ENCODE results near the gene USHBP1.

The USHBP1 gene

DNA sequence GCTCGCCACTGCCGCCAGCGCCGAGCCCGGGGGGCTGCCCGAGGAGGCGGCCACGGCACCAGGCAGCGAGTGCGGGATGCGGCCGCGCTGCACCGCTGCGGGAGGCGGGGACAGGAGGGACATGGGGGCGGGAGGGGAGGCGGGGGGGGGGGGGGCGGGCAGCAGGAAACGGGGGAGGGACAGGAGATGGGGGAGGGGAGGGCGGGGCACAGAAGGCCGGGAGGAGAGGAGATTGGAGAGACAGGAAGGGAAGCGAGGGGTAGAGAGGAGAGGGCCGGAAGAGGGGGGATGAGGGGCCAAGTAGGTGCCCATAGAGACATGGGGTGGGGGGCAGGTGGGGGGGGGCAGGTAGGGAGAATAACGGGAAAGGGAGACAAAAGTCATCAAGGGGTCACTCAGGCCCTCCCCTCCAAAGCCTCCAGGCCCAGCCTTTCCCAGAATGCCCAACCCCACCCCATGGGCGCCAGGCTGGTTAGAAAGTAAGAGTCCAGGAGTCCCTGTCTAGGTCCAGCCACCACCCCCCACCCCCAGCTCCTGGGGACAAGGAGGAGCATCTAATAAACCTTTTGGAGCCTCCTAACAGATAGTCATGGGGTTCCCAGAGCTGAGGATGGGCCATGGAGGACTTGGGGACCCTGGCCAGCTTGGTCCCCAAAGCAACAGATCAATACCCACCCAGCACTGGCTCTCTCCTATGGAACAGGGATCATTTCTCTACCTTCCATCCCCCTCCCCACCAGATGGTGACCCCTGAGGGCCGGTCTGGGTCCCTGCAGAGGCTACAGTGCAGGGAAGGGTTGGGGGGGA lies 28.4 kb downstream of the USHBP1 start:
- TF ChIP-seq POLR2A (IDR thresholded peaks at IDR 0.05; ENCODE audit: low read depth, low read length) (no peak), TAF1 (IDR thresholded peaks at IDR 0.05; ENCODE audit: low read depth, low read length) (no peak), POU2F2 (IDR thresholded peaks at IDR 0.05; ENCODE audit: low read depth, low read length) (no peak), PAX5 (IDR thresholded peaks at IDR 0.05; ENCODE audit: insufficient read depth, low read length, severe bottlenecking) (no peak), SPI1 (IDR thresholded peaks at IDR 0.05; ENCODE audit: low read depth, low read length) (no peak), POLR2AphosphoS5 (IDR thresholded peaks at IDR 0.05; ENCODE audit: low read depth, low read length) (no peak)
- DNase-seq (ENCODE audit: insufficient read length, low spot score): no peak
- FAIRE-seq: no peak

DNA sequence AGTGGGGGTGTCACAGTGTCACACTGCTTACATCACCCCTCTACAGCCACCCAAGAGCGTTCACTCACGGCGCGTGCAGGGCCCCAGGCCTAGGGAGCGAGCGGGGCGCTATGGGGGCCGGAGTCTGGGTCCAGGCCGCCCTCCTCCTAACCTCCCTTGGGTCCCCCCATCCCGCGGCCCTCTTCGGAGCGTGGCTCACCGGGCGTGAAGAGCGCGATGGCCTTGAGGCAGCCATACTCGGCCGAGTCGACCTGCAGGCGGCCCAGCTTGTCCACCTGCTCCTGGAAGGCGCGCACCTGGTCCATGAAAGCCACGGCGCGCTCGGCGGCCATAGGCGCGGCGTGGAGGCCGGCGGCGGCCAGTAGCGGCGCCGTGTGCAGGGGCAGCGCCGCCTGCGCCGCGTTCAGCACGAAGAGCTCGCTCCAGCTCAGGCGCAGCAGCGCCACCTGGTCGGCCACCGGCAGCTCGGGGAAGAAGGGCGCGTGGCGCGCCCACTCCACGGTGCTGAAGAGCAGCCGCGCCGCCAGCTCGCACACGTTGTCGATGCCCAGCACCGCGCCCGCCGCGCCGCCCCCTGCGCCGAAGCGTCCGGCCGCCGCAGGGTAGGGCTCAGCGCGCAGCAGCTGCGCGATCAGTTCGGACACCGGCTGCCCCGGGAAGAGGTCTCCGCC lies 29.1 kb downstream of the USHBP1 start:
- FAIRE-seq (peak; percentile 98), DNase-seq (ENCODE audit: insufficient read length, low spot score) (peak; percentile 73)
- TF ChIP-seq POLR2A (IDR thresholded peaks at IDR 0.05; ENCODE audit: low read depth, low read length) (no peak), SPI1 (IDR thresholded peaks at IDR 0.05; ENCODE audit: low read depth, low read length) (no peak)

DNA sequence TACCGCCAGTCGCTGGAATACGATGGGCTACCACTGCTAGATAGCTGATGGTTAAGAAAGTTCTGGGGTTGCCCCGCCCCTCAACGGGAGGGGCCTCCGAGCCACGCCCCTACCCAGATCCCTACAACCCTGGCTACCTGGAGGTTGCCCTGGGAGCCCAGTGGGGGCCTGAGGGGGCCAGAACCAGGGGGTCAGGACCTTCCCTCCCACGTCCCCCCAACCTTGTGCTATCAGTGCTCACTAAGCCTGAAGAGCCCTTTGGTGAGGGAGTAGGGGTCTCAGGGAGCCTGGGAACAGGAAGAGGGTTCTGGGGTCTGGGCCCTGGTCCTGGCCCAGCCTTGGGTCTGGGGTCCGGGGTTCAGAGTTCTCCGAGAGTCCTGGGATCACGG lies 29.6 kb downstream of the USHBP1 start:
- peak; percentile 61 for FAIRE-seq
- DNase-seq (ENCODE audit: insufficient read length, low spot score): peak; percentile 73
- TF ChIP-seq POLR2A (IDR thresholded peaks at IDR 0.05; ENCODE audit: low read depth, low read length) (no peak), TAF1 (IDR thresholded peaks at IDR 0.05; ENCODE audit: low read depth, low read length) (no peak), SPI1 (IDR thresholded peaks at IDR 0.05; ENCODE audit: low read depth, low read length) (no peak), POU2F2 (IDR thresholded peaks at IDR 0.05; ENCODE audit: low read depth, low read length) (no peak), POLR2AphosphoS5 (IDR thresholded peaks at IDR 0.05; ENCODE audit: low read depth, low read length) (no peak), PAX5 (IDR thresholded peaks at IDR 0.05; ENCODE audit: insufficient read depth, low read length, severe bottlenecking) (no peak)

DNA sequence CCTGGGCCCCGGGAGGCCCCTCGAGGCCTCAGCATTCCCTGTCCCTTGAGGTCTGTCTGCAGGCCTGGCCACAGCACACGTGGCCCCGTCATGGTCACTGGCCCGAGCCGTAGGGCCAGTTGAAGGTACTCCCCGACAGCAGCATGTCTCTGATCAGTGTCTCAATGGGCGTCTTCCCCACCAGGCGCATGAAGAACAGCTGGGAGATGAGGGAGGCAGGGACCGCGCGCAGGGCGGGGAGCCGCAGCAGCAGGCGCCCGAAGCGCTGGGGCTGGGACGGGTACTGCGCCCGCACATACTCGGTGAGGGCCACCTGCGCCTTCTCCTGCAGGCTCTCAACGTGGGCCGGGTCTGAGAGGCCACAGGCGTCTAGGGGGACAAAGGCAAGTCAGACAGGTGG lies 32.3 kb downstream of the USHBP1 start:
- DNase-seq (ENCODE audit: insufficient read length, low spot score) (no peak), FAIRE-seq (no peak)
- TF ChIP-seq POLR2AphosphoS5 (IDR thresholded peaks at IDR 0.05; ENCODE audit: low read depth, low read length) (no peak), TAF1 (IDR thresholded peaks at IDR 0.05; ENCODE audit: low read depth, low read length) (no peak), PAX5 (IDR thresholded peaks at IDR 0.05; ENCODE audit: insufficient read depth, low read length, severe bottlenecking) (no peak), SPI1 (IDR thresholded peaks at IDR 0.05; ENCODE audit: low read depth, low read length) (no peak), POU2F2 (IDR thresholded peaks at IDR 0.05; ENCODE audit: low read depth, low read length) (no peak), POLR2A (IDR thresholded peaks at IDR 0.05; ENCODE audit: low read depth, low read length) (no peak)

DNA sequence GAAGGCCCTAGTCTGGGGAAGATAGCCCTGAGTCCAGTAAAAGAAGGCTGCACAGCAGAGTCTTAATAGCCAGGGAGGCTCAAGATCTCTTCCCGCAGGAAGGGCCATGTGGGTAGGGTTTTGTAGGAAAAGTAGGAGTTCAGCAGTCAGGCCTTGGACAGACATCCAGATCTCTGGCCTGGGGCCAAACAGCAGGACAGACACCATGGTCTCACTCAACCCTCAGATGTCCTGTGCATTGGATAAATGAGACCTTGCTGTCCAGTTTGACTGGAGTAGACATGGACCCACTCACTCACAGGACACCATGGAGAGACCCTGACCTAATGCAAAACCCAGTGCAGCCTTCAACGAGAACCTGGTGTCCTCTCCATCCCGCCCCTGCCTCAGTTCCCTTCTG lies 34.7 kb downstream of the USHBP1 start:
- DNase-seq (ENCODE audit: insufficient read length, low spot score): no peak
- FAIRE-seq: no peak

DNA sequence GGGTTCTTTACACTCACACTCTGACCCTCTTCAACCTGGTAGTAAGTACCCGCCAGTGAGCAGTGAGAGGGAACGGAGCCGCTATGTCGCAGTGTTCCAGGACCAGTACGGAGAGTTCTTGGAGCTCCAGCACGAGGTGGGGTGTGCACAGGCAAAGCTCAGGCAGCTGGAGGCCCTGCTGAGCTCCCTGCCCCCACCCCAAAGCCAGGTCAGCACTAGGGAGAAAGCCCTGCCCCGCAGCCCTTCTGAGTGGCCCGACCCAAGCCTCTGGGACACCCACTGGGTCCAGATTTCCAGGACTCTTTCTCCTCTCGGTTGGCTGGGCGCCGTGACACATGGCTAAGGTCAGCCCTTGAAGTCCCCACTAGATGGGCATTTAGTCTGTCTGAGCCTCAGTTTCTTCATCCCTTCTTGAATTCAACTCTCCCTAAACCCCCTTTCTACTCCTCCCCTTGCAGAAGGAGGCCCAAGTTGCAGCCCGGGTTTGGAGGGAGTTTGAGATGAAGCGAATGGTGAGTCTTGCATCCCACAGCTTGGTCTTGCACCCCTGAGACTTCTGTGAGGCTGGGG lies 36.7 kb downstream of the USHBP1 start:
- DNase-seq (ENCODE audit: insufficient read length, low spot score) (no peak), FAIRE-seq (no peak)
- TF ChIP-seq POLR2A (IDR thresholded peaks at IDR 0.05; ENCODE audit: low read depth, low read length) (no peak), SPI1 (IDR thresholded peaks at IDR 0.05; ENCODE audit: low read depth, low read length) (no peak), POLR2AphosphoS5 (IDR thresholded peaks at IDR 0.05; ENCODE audit: low read depth, low read length) (no peak), POU2F2 (IDR thresholded peaks at IDR 0.05; ENCODE audit: low read depth, low read length) (no peak), TAF1 (IDR thresholded peaks at IDR 0.05; ENCODE audit: low read depth, low read length) (no peak), PAX5 (IDR thresholded peaks at IDR 0.05; ENCODE audit: insufficient read depth, low read length, severe bottlenecking) (no peak)

More for the DNA sequence above, 34.7 kb downstream of the USHBP1 start:
- TF ChIP-seq POLR2A (IDR thresholded peaks at IDR 0.05; ENCODE audit: low read depth, low read length) (no peak), SPI1 (IDR thresholded peaks at IDR 0.05; ENCODE audit: low read depth, low read length) (no peak), TAF1 (IDR thresholded peaks at IDR 0.05; ENCODE audit: low read depth, low read length) (no peak), POU2F2 (IDR thresholded peaks at IDR 0.05; ENCODE audit: low read depth, low read length) (no peak), POLR2AphosphoS5 (IDR thresholded peaks at IDR 0.05; ENCODE audit: low read depth, low read length) (no peak), PAX5 (IDR thresholded peaks at IDR 0.05; ENCODE audit: insufficient read depth, low read length, severe bottlenecking) (no peak)

DNA sequence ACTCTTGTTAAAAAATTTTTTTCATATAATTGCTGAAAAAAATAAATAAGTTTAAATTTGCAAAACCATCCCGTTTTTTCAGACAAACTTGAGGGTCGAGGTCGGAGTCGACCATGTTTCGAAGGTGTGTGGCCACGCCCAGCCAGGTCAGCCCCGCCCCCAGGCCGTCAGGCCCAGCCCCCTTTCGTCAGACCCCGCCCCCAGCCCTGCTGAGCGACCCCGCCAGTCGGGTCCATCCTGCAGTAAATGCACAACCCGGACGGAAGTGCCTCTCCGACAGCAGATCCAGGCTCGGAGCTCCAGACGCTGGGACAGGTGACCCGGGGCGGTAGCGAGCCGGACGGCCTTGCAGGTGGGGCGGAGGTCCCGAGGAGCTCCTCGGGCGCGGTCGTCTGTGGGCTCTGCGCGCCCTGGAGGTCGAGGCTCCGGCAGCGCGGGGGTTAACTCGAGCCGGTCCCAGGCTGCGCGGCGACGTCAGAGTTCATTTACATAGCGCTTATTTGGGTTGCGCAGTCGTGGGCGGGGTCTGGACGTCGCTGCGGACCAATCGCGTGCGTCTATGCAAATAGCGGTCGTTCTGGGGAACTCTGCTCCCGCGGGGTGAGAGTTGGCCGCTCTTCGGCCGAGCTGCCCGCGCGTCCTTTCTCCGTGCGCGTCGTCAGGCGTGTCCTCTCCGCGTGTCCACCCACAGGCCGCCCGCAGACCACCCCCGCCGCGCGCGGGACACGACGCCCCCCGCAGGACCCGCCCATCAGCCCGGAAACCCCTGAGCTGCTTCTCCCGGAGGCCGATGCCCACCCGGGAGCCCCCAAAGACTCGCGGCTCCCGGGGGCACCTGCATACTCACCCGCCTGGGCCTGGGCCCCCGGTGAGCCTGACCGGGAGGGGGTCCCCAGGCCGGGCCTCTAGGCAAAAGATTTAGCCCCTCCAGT lies 38.3 kb downstream of the USHBP1 start, which contains the start of gene OCEL1:
TSS of gene OCEL1 (plus strand) at position 225 of the 932 bp plus-strand sequence. CDS start at position 247, 22 bp downstream.
- FAIRE-seq: peak; percentile 96
- TF ChIP-seq TAF1 (IDR thresholded peaks at IDR 0.05; ENCODE audit: low read depth, low read length): peak; percentile 63; the same call in 1 of the 2 replicates
- no peak for TF ChIP-seq SPI1 (IDR thresholded peaks at IDR 0.05; ENCODE audit: low read depth, low read length)
- TF ChIP-seq POLR2A (IDR thresholded peaks at IDR 0.05; ENCODE audit: low read depth, low read length): peak; percentile 79
- TF ChIP-seq PAX5 (IDR thresholded peaks at IDR 0.05; ENCODE audit: insufficient read depth, low read length, severe bottlenecking): no peak
- TF ChIP-seq POU2F2 (IDR thresholded peaks at IDR 0.05; ENCODE audit: low read depth, low read length): peak; percentile 99
- TF ChIP-seq POLR2AphosphoS5 (IDR thresholded peaks at IDR 0.05; ENCODE audit: low read depth, low read length): peak; percentile 82
- peak; percentile 94 for DNase-seq (ENCODE audit: insufficient read length, low spot score)

DNA sequence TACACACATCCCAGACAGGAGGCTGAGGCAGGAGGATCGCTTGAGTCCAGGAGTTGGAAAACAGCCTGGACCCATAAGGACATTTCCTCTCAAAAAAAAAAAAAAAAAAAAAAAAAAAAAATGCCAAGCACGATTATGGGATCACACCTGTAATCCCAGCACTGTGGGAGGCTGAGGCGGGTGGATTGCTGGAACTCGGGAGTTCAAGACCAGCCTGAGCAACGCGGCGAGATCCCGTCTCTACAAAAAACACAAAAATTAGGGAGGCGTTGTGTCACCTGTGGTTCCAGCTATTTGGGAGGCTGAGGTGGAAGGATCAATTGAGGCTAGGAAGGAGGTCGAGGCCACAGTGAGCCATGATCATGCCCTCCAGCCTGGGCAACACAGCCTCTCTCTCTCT lies 39.5 kb downstream of the USHBP1 start:
- FAIRE-seq: no peak
- no peak for TF ChIP-seq PAX5 (IDR thresholded peaks at IDR 0.05; ENCODE audit: insufficient read depth, low read length, severe bottlenecking)
- no peak for TF ChIP-seq POU2F2 (IDR thresholded peaks at IDR 0.05; ENCODE audit: low read depth, low read length)
- TF ChIP-seq POLR2A (IDR thresholded peaks at IDR 0.05; ENCODE audit: low read depth, low read length): no peak
- no peak for TF ChIP-seq POLR2AphosphoS5 (IDR thresholded peaks at IDR 0.05; ENCODE audit: low read depth, low read length)
- TF ChIP-seq SPI1 (IDR thresholded peaks at IDR 0.05; ENCODE audit: low read depth, low read length): no peak
- TF ChIP-seq TAF1 (IDR thresholded peaks at IDR 0.05; ENCODE audit: low read depth, low read length): no peak
- no peak for DNase-seq (ENCODE audit: insufficient read length, low spot score)

All from GM12891 (cell line).